Mesenchymal stem cell (in vitro differentiated cells and primary cell): ENCODE data around the gene NOL4L.

ENCODE experiments used
- DNase-seq: peaks from one replicate; pipeline ENCODE4 v3.0.0-alpha.2; 2013
- H2AFZ ChIP-seq: one replicate; pipeline ENCODE4 v1.6.1; 2013; ENCODE audit warnings: low read depth, mild to moderate bottlenecking, control low read depth, inconsistent platforms, low read length, moderate library complexity
- H2AK5ac ChIP-seq: 2 replicates; pipeline ENCODE4 v1.6.1; 2013; ENCODE audit warnings: low read length, moderate library complexity, mild to moderate bottlenecking, inconsistent platforms; ENCODE audit not compliant: severe bottlenecking
- H2BK120ac ChIP-seq: one replicate; pipeline ENCODE4 v1.6.1; 2013; ENCODE audit warnings: low read depth, mild to moderate bottlenecking, inconsistent platforms, low read length, moderate library complexity
- H2BK12ac ChIP-seq, 2 experiments: one replicate each; pipeline ENCODE4 v1.6.1; 2013; ENCODE audit warnings: inconsistent platforms in 2 of 2, low read length in 2 of 2, mild to moderate bottlenecking in 2 of 2, moderate library complexity in 2 of 2, control low read depth in 1 of 2
- H2BK15ac ChIP-seq: one replicate; pipeline ENCODE4 v1.6.1; 2013; ENCODE audit warnings: mild to moderate bottlenecking, low read depth, inconsistent platforms; ENCODE audit not compliant: poor library complexity, severe bottlenecking
- H2BK5ac ChIP-seq: 2 replicates; pipeline ENCODE4 v1.6.1; 2013; ENCODE audit warnings: low read depth, mild to moderate bottlenecking, low read length, control low read depth, inconsistent platforms; ENCODE audit not compliant: poor library complexity, severe bottlenecking
- H3K14ac ChIP-seq, 2 experiments: one replicate each; pipeline ENCODE4 v1.6.1; 2013; ENCODE audit warnings: inconsistent platforms in 2 of 2, low read length in 2 of 2, control low read depth in 1 of 2, mild to moderate bottlenecking in 1 of 2, moderate library complexity in 1 of 2
- H3K18ac ChIP-seq, 2 experiments: one replicate each; pipeline ENCODE4 v1.6.1; 2013; ENCODE audit warnings: inconsistent platforms in 2 of 2, low read length in 2 of 2, control low read depth in 1 of 2, low read depth in 1 of 2, mild to moderate bottlenecking in 1 of 2
- H3K23ac ChIP-seq, 2 experiments: one replicate each; pipeline ENCODE4 v1.6.1; 2013; ENCODE audit warnings: inconsistent platforms in 2 of 2, low read length in 2 of 2, mild to moderate bottlenecking in 2 of 2, moderate library complexity in 2 of 2, control low read depth in 1 of 2
- H3K27ac ChIP-seq: 2 replicates; pipeline ENCODE4 v1.5.1; 2013; ENCODE audit warnings: mild to moderate bottlenecking, moderate library complexity, low read length, control low read depth, inconsistent platforms; ENCODE audit not compliant: poor library complexity, severe bottlenecking
- H3K27me3 ChIP-seq, 2 experiments: 2 replicates each; pipeline versions ENCODE4 v1.6.1 to v1.7.0; 2013; ENCODE audit warnings: low read length in 2 of 2, mild to moderate bottlenecking in 2 of 2, moderate library complexity in 2 of 2, control low read depth in 1 of 2, inconsistent platforms in 1 of 2; ENCODE audit not compliant: control insufficient read depth in 1 of 2, insufficient read depth in 1 of 2
- H3K36me3 ChIP-seq, 2 experiments: 2 replicates each; pipeline versions ENCODE4 v1.6.1 to v1.7.0; 2013; ENCODE audit warnings: low read length in 2 of 2, control low read depth in 1 of 2, inconsistent platforms in 1 of 2, low read depth in 1 of 2, mild to moderate bottlenecking in 1 of 2; ENCODE audit not compliant: insufficient read depth in 2 of 2, control insufficient read depth in 1 of 2
- H3K4ac ChIP-seq, 2 experiments: one replicate each; pipeline ENCODE4 v1.6.1; 2013; ENCODE audit warnings: inconsistent platforms in 2 of 2, low read length in 2 of 2, mild to moderate bottlenecking in 2 of 2, moderate library complexity in 2 of 2, control low read depth in 1 of 2, low read depth in 1 of 2
- H3K4me1 ChIP-seq: 2 replicates; pipeline ENCODE4 v1.6.1; 2013; ENCODE audit warnings: low read depth, low read length, control low read depth; ENCODE audit not compliant: control insufficient read depth, insufficient read depth
- H3K4me2 ChIP-seq: 2 replicates; pipeline ENCODE4 v1.6.1; 2013; ENCODE audit warnings: low read length, mild to moderate bottlenecking, inconsistent platforms; ENCODE audit not compliant: poor library complexity, severe bottlenecking
- H3K4me3 ChIP-seq, 2 experiments: 2 replicates each; pipeline versions ENCODE4 v1.5.1 to v1.7.0; 2013; ENCODE audit warnings: low read length in 2 of 2, mild to moderate bottlenecking in 2 of 2, control low read depth in 1 of 2, low read depth in 1 of 2; ENCODE audit not compliant: insufficient read depth in 1 of 2
- H3K79me1 ChIP-seq: replicated peaks from 2 replicates; pipeline ENCODE4 v1.6.1; 2013; ENCODE audit warnings: mild to moderate bottlenecking, control low read depth, low read length, inconsistent platforms; ENCODE audit not compliant: poor library complexity, severe bottlenecking
- H3K9ac ChIP-seq: 2 replicates; pipeline ENCODE4 v1.7.0; 2013; ENCODE audit warnings: mild to moderate bottlenecking, low read length, moderate library complexity
- H3K9me3 ChIP-seq: 2 replicates; pipeline ENCODE4 v1.7.0; 2013; ENCODE audit warnings: mild to moderate bottlenecking, low read length; ENCODE audit not compliant: control insufficient read depth
- H4K8ac ChIP-seq: one replicate; pipeline ENCODE4 v1.6.1; 2013; ENCODE audit warnings: inconsistent platforms, mild to moderate bottlenecking, low read length, moderate library complexity
- H4K91ac ChIP-seq: one replicate; pipeline ENCODE4 v1.6.1; 2013; ENCODE audit warnings: mild to moderate bottlenecking, low read length, inconsistent platforms
- WGBS: methylation state at CpG from one replicate; pipeline ENCODE4 v1.1.7; 2013; ENCODE audit warnings: mixed read lengths; 5-methylcytosine and 5-hydroxymethylcytosine counted together

The NOL4L gene

GRCh38 chr20:32557319-32557718 is 27.8 kb downstream of the NOL4L start:
- Histone ChIP-seq H4K8ac (peak overlapping the region; percentile 82), H3K36me3 (peaks cover 0 to 3% of the 10 kb centered on the region in 2 experiments), H3K9ac (no peak overlapping the region), H3K4me1 (peaks cover 27% of the 10 kb centered on the region), H3K27me3 (peaks cover 0 to 16% of the 10 kb centered on the region in 2 experiments), H3K27ac (no peak overlapping the region), H4K91ac (no peak overlapping the region), H3K18ac (no peak overlapping the region), H3K79me1 (no peaks in the 10 kb centered on the region), H2BK120ac (no peak overlapping the region), H2BK12ac (no peak overlapping the region), H3K4ac (no peak overlapping the region), H2BK5ac (no peak overlapping the region), H2BK15ac (no peak overlapping the region), H3K14ac (no peak overlapping the region), H3K4me3 (no peak overlapping the region), H2AFZ (no peak overlapping the region), H3K4me2 (no peak overlapping the region), H2AK5ac (no peak overlapping the region), H3K23ac (no peak overlapping the region), H3K9me3 (no peaks in the 10 kb centered on the region)
- DNase-seq, result no peak
- 94% methylated on average over 4 of the region's 5 CpGs for WGBS

- peaks cover 0 to 3% of the 10 kb centered on the region in 2 experiments for H3K36me3 ChIP-seq
- no peak overlapping the region for H3K9ac ChIP-seq
- no peak overlapping the region for H3K18ac ChIP-seq
- peak overlapping the region; percentile 41 for H2BK15ac ChIP-seq
- H2AFZ ChIP-seq, result no peak overlapping the region
- no peaks in the 10 kb centered on the region for H3K9me3 ChIP-seq
- H3K79me1 ChIP-seq, result no peaks in the 10 kb centered on the region
- no peak overlapping the region for H3K23ac ChIP-seq
- no peak overlapping the region for H2AK5ac ChIP-seq
- peaks cover 0 to 16% of the 10 kb centered on the region in 2 experiments for H3K27me3 ChIP-seq
- no peak overlapping the region for H3K4me3 ChIP-seq
- no peak overlapping the region for H4K8ac ChIP-seq
- H3K27ac ChIP-seq, result no peak overlapping the region
- no peak overlapping the region for H3K4ac ChIP-seq
- H2BK12ac ChIP-seq, result no peak overlapping the region
- DNase-seq, result no peak
- H3K4me1 ChIP-seq, result peaks cover 23% of the 10 kb centered on the region
- no peak overlapping the region for H2BK5ac ChIP-seq
- no peak overlapping the region for H2BK120ac ChIP-seq
- no peak overlapping the region for H3K4me2 ChIP-seq
- 89% methylated on average over 20 of the region's 20 CpGs for WGBS
- H4K91ac ChIP-seq, result no peak overlapping the region
- H3K14ac ChIP-seq, result peak overlapping the region in 1 of 2 experiments; percentile 3
Measured at GRCh38 chr20:32556312-32557184, 28.6 kb downstream of the NOL4L start.

GRCh38 chr20:32555584-32555983 is 29.5 kb downstream of the NOL4L start:
- Histone ChIP-seq H4K91ac (no peak overlapping the region), H2AFZ (no peak overlapping the region), H3K36me3 (peaks cover 0 to 3% of the 10 kb centered on the region in 2 experiments), H3K4ac (peak overlapping the region in 1 of 2 experiments; percentile 24), H3K27me3 (peaks cover 0 to 16% of the 10 kb centered on the region in 2 experiments), H3K18ac (no peak overlapping the region), H2BK15ac (no peak overlapping the region), H3K4me3 (no peak overlapping the region), H2BK5ac (no peak overlapping the region), H3K9ac (no peak overlapping the region), H3K4me2 (no peak overlapping the region), H3K14ac (no peak overlapping the region), H3K4me1 (peaks cover 15% of the 10 kb centered on the region), H3K23ac (no peak overlapping the region), H2BK120ac (no peak overlapping the region), H3K79me1 (no peaks in the 10 kb centered on the region), H4K8ac (no peak overlapping the region), H3K9me3 (no peaks in the 10 kb centered on the region), H3K27ac (no peak overlapping the region), H2BK12ac (no peak overlapping the region), H2AK5ac (no peak overlapping the region)
- DNase-seq, result no peak
- 93% methylated on average over 8 of the region's 8 CpGs for WGBS

GRCh38 chr20:32554965-32555289 is 30.2 kb downstream of the NOL4L start:
- 94% methylated on average over 3 of the region's 3 CpGs for WGBS
- Histone ChIP-seq H2AFZ (no peak overlapping the region), H3K9ac (no peak overlapping the region), H3K27me3 (peaks cover 0 to 16% of the 10 kb centered on the region in 2 experiments), H2BK5ac (no peak overlapping the region), H4K8ac (no peak overlapping the region), H3K4ac (no peak overlapping the region), H3K18ac (no peak overlapping the region), H4K91ac (peak overlapping the region; percentile 82), H2BK120ac (no peak overlapping the region), H3K23ac (no peak overlapping the region), H3K4me2 (no peak overlapping the region), H2BK12ac (no peak overlapping the region), H3K9me3 (no peaks in the 10 kb centered on the region), H3K14ac (no peak overlapping the region), H3K79me1 (no peaks in the 10 kb centered on the region), H2AK5ac (no peak overlapping the region), H3K27ac (no peak overlapping the region), H3K36me3 (peaks cover 0 to 3% of the 10 kb centered on the region in 2 experiments), H2BK15ac (no peak overlapping the region), H3K4me1 (peaks cover 14% of the 10 kb centered on the region), H3K4me3 (no peak overlapping the region)
- DNase-seq, result no peak
